SK-N-SH treated with all-trans-retinoic acid at 6 μM for 48 hours (cell line): ENCODE results near the gene IL18R1.

Source experiments
- ATAC-seq: fragments of 200-7000 bp; cut with Tn5 transposase; 3 replicates; pipeline ENCODE4 v1.9.1; 2020; ENCODE audit warnings: mild to moderate bottlenecking, moderate library complexity
- BACH2 ChIP-seq: fragments of 250-450 bp; sonication (Bioruptor Pico); IDR thresholded peaks from 2 replicates; pipeline ENCODE4 v1.9.0; 2021; ENCODE audit warnings: mild to moderate bottlenecking, borderline replicate concordance
- CREB5 ChIP-seq: fragments of 250-450 bp; sonication (Bioruptor Pico); IDR thresholded peaks from 2 replicates; pipeline ENCODE4 v1.5.1; 2020; ENCODE audit warnings: low read depth, mild to moderate bottlenecking, moderate library complexity
- CSDC2 ChIP-seq: fragments of 250-450 bp; sonication (Bioruptor Pico); IDR thresholded peaks from 2 replicates; pipeline ENCODE4 v1.5.0; 2020; ENCODE audit warnings: mild to moderate bottlenecking, moderate library complexity
- ESRRG ChIP-seq: fragments of 250-450 bp; sonication (Bioruptor Pico); IDR thresholded peaks from 2 replicates; pipeline ENCODE4 v1.6.1; 2021; ENCODE audit warnings: mild to moderate bottlenecking
- GLIS3 ChIP-seq: fragments of 250-450 bp; sonication (Bioruptor Pico); IDR thresholded peaks from 2 replicates; pipeline ENCODE4 v1.5.0; 2020; ENCODE audit warnings: mild to moderate bottlenecking, moderate library complexity
- OSR1 ChIP-seq: fragments of 250-450 bp; sonication (Bioruptor Pico); IDR thresholded peaks from 2 replicates; pipeline ENCODE4 v1.8.0; 2022; ENCODE audit warnings: moderate library complexity, mild to moderate bottlenecking, inconsistent platforms
- PATZ1 ChIP-seq: fragments of 250-450 bp; sonication (Bioruptor Pico); IDR thresholded peaks from 2 replicates; pipeline ENCODE4 v1.8.0; 2020; ENCODE audit warnings: mild to moderate bottlenecking, moderate library complexity, borderline replicate concordance
- PPARA ChIP-seq: fragments of 250-450 bp; sonication (Bioruptor Pico); IDR thresholded peaks from 2 replicates; pipeline ENCODE4 v1.5.0; 2020; ENCODE audit warnings: mild to moderate bottlenecking, borderline replicate concordance
- RARB ChIP-seq: fragments of 250-450 bp; sonication (Bioruptor Pico); IDR thresholded peaks from 2 replicates; pipeline ENCODE4 v1.8.0; 2021; ENCODE audit warnings: mild to moderate bottlenecking, moderate library complexity
- SNAI2 ChIP-seq: fragments of 250-450 bp; sonication (Bioruptor Pico); IDR thresholded peaks from 2 replicates; pipeline ENCODE4 v1.5.0; 2020; ENCODE audit warnings: mild to moderate bottlenecking, moderate library complexity
- TCF4 ChIP-seq: fragments of 250-450 bp; sonication (Bioruptor Pico); IDR thresholded peaks from 2 replicates; pipeline ENCODE4 v1.8.0; 2021; ENCODE audit warnings: mild to moderate bottlenecking, moderate library complexity, borderline replicate concordance
- TOX ChIP-seq: fragments of 250-450 bp; sonication (Bioruptor Pico); IDR thresholded peaks from 2 replicates; pipeline ENCODE4 v1.8.0; 2021; ENCODE audit warnings: mild to moderate bottlenecking, moderate library complexity, borderline replicate concordance
- TSHZ2 ChIP-seq: fragments of 250-450 bp; sonication (Bioruptor Pico); IDR thresholded peaks from 2 replicates; pipeline ENCODE4 v1.5.0; 2020; ENCODE audit warnings: mild to moderate bottlenecking, moderate library complexity
- ZC3H10 ChIP-seq: fragments of 250-450 bp; sonication (Bioruptor Pico); IDR thresholded peaks from 2 replicates; pipeline ENCODE4 v1.5.1; 2021; ENCODE audit warnings: mild to moderate bottlenecking, moderate library complexity
- ZFP3 ChIP-seq: fragments of 250-450 bp; sonication (Bioruptor Pico); IDR thresholded peaks from 2 replicates; pipeline ENCODE4 v1.5.0; 2020; ENCODE audit warnings: mild to moderate bottlenecking, moderate library complexity
- ZFP30 ChIP-seq: fragments of 450-650 bp; formaldehyde crosslinking; IDR thresholded peaks from 2 replicates; pipeline ENCODE4 v1.5.0; 2022; ENCODE audit warnings: mild to moderate bottlenecking, moderate library complexity
- ZNF565 ChIP-seq: fragments of 450-650 bp; formaldehyde crosslinking; conservative IDR thresholded peaks from 2 replicates; pipeline ENCODE4 v1.5.0; 2020; ENCODE audit warnings: low read depth, mild to moderate bottlenecking, moderate library complexity
- ZNF8 ChIP-seq: fragments of 450-650 bp; formaldehyde crosslinking; IDR thresholded peaks from 2 replicates; pipeline ENCODE4 v1.5.0; 2020; ENCODE audit warnings: mild to moderate bottlenecking, moderate library complexity
- TF ChIP-seq, protein P1 (sequence below): fragments of 250-450 bp; sonication (Bioruptor Pico); IDR thresholded peaks from 2 replicates; pipeline ENCODE4 v1.8.0; 2021; ENCODE audit warnings: low read depth, mild to moderate bottlenecking, moderate library complexity, borderline replicate concordance

IL18R1 gene

DNA sequence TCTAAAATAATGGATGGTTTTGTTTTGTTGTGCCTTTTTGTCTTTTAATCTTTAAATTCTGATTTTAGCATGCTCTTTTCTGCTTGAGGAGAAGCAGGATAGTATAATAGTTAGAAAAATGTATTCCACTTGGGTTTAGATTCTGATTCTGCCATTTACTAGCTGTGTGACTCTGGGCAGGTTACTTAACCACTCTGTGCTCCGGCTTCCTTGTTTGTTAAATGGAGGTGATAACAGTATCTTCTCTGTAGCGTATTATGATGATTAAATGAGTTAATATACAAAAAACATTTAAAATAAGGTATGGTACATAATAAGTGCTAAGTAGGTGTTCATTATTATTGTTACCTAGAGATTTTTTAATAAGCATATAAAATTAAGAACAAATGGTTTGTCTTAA lies 40.4 kb downstream of the IL18R1 start:
- no peak for TF ChIP-seq PPARA
- TF ChIP-seq OSR1 = no peak
- TF ChIP-seq TSHZ2 (CRISPR knock-in tag) = no peak
- TF ChIP-seq GLIS3 (CRISPR knock-in tag) = no peak
- ATAC-seq = no peak

GRCh38 chr2:102397209-102397608 lies 41.6 kb downstream of the IL18R1 start:
- TF ChIP-seq SNAI2 (CRISPR knock-in tag) (no peak), PATZ1 (CRISPR knock-in tag) (no peak), TCF4 (CRISPR knock-in tag) (no peak), RARB (no peak), ZNF565 (no peak)
- TF ChIP-seq, protein P1, sequence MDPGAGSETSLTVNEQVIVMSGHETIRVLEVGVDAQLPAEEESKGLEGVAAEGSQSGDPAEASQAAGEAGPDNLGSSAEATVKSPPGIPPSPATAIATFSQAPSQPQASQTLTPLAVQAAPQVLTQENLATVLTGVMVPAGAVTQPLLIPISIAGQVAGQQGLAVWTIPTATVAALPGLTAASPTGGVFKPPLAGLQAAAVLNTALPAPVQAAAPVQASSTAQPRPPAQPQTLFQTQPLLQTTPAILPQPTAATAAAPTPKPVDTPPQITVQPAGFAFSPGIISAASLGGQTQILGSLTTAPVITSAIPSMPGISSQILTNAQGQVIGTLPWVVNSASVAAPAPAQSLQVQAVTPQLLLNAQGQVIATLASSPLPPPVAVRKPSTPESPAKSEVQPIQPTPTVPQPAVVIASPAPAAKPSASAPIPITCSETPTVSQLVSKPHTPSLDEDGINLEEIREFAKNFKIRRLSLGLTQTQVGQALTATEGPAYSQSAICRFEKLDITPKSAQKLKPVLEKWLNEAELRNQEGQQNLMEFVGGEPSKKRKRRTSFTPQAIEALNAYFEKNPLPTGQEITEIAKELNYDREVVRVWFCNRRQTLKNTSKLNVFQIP (CRISPR knock-in tag) = no peak
- ATAC-seq = no peak

GRCh38 chr2:102399499-102400141 lies 44.0 kb downstream of the IL18R1 start:
- ATAC-seq = no peak

More at GRCh38 chr2:102399499-102400141, 44.0 kb downstream of the IL18R1 start:
- TF ChIP-seq TOX (CRISPR knock-in tag) = no peak
- no peak for TF ChIP-seq BACH2
- no peak for TF ChIP-seq ZC3H10 (CRISPR knock-in tag)
- no peak for TF ChIP-seq GLIS3 (CRISPR knock-in tag)
- TF ChIP-seq CREB5 (CRISPR knock-in tag) = no peak
- TF ChIP-seq PATZ1 (CRISPR knock-in tag) = no peak
- no peak for TF ChIP-seq OSR1
- TF ChIP-seq ESRRG = no peak
- no peak for TF ChIP-seq RARB
- TF ChIP-seq CSDC2 (CRISPR knock-in tag) = no peak
- TF ChIP-seq ZFP30 (CRISPR knock-in tag) = no peak
- no peak for TF ChIP-seq PPARA
- TF ChIP-seq SNAI2 (CRISPR knock-in tag) = no peak
- TF ChIP-seq ZNF565 = no peak
- TF ChIP-seq TCF4 (CRISPR knock-in tag) = no peak
- no peak for TF ChIP-seq ZFP3
- no peak for TF ChIP-seq ZNF8 (CRISPR knock-in tag)
